Spleen (tissue), 7 donors: Measurements from ENCODE around the gene RAB28.

Experiments
- POLR2AphosphoS5 ChIP-seq, 3 donors: sonication (generic); formaldehyde crosslinking; IDR thresholded peaks; one replicate each; pipeline ENCODE4 v1.5.1; 2017; ENCODE audit warnings: antibody characterized with exemption in 3 of 3
- TF ChIP-seq, protein P1 (sequence below), 11 experiments: fragments of 200-600 bp in 7 of 11; fragments of 450-650 bp in 4 of 11; sonication (generic) in 4 of 11; IDR thresholded peaks in 8 of 11; conservative IDR thresholded peaks in 3 of 11; 1 replicate in 7 of 11; 2 replicates in 4 of 11; pipeline versions ENCODE4 v1.4.0 to v1.8.0; 2016 to 2021; ENCODE audit warnings: antibody characterized with exemption in 11 of 11, inconsistent platforms in 4 of 11, mild to moderate bottlenecking in 1 of 11
- donor health status: DM: no; HTN: no; CAD: no; lungs with moderate emphysema.
- donor health status: DM: no; HTN: no; CAD: no.
- donor health status: DM: no; HTN: no; CAD: no.

DNA sequence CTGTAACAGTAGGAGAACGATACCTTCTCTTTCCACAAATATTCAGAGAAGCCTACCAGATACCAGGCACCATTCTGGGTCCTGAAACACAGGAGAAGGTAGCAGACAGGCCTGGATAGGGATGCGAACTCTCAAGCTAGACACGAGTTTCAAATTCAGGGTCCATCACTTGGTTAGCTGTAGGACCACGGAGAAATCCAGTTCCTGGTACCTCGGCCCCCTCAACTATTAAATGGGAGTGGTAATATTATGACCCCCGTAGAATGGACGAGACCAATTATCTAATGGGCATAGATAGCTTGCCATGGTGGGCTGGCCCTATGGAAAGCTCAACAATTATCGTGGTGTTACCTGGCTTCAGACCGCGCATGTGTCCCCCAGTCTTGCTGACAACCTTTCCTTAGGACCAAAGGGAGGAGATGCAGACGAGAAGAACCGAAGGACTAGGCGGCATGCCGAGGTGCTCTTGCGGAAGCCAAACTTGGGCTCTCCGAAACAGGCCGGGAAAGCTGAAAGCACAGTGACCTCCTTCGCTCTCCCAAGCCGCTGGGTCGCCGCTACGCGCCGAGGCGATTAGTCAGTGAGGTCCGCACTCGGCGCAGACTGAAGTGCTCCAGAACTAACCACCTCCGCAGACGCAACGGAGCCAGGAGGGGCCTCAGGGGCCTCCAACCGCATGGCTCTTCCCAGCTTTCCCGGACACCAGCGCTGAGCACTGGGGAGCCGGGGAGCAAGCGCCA is 40.5 kb upstream of the RAB28 start:
- TF ChIP-seq, protein P1, sequence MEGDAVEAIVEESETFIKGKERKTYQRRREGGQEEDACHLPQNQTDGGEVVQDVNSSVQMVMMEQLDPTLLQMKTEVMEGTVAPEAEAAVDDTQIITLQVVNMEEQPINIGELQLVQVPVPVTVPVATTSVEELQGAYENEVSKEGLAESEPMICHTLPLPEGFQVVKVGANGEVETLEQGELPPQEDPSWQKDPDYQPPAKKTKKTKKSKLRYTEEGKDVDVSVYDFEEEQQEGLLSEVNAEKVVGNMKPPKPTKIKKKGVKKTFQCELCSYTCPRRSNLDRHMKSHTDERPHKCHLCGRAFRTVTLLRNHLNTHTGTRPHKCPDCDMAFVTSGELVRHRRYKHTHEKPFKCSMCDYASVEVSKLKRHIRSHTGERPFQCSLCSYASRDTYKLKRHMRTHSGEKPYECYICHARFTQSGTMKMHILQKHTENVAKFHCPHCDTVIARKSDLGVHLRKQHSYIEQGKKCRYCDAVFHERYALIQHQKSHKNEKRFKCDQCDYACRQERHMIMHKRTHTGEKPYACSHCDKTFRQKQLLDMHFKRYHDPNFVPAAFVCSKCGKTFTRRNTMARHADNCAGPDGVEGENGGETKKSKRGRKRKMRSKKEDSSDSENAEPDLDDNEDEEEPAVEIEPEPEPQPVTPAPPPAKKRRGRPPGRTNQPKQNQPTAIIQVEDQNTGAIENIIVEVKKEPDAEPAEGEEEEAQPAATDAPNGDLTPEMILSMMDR (IDR thresholded peaks at IDR 0.05 in 8 of 11, conservative IDR thresholded peaks at IDR 0.05 in 3 of 11): no peak
- TF ChIP-seq POLR2AphosphoS5 (IDR thresholded peaks at IDR 0.05): no peak
